ENCODE data around the gene PCP2. TPM values are rescaled to one million over a fixed set of nuclear protein-coding genes. Genes with fewer than 3 reads are reported as not detected.

PCP2 gene
- total and polyA plus RNA-seq, 2 of the 13 experiments (the other 11 are each of a cell fraction or from before 2014, with no cell fraction given), result 0.62 TPM; not detected in 1

- TF ChIP-seq SNAPC4 (CRISPR knock-in tag; IDR thresholded peaks at IDR 0.05) (no peak), ZNF383 (CRISPR knock-in tag; IDR thresholded peaks at IDR 0.05; ENCODE audit: borderline replicate concordance) (no peak), GRHL1 (CRISPR knock-in tag; conservative IDR thresholded peaks at IDR 0.05) (no peak), ZBTB34 (CRISPR knock-in tag; IDR thresholded peaks at IDR 0.05) (no peak), ZNF234 (CRISPR knock-in tag; conservative IDR thresholded peaks at IDR 0.05) (no peak), HDAC6 (IDR thresholded peaks at IDR 0.05; ENCODE audit: low read depth, low read length) (no peak), HBP1 (CRISPR knock-in tag; IDR thresholded peaks at IDR 0.05; ENCODE audit: low read depth) (no peak), POGZ (CRISPR knock-in tag; IDR thresholded peaks at IDR 0.05) (no peak), TBX2 (CRISPR knock-in tag; IDR thresholded peaks at IDR 0.05; ENCODE audit: borderline replicate concordance) (peak; percentile 73), ZNF557 (CRISPR knock-in tag; IDR thresholded peaks at IDR 0.05) (0 out of 2 replicates have a peak, but pooled peaks have one; percentile 47), IKZF4 (CRISPR knock-in tag; IDR thresholded peaks at IDR 0.05; ENCODE audit: borderline replicate concordance, low read depth, not compliant biosample characterization) (peak; percentile 57), ETS1 (CRISPR knock-in tag; IDR thresholded peaks at IDR 0.05) (0 out of 2 replicates have a peak, but pooled peaks have one; percentile 54), KDM5A (IDR thresholded peaks at IDR 0.05; ENCODE audit: borderline replicate concordance, low read length) (no peak; the same call in 1 of the 2 replicates), ZBTB49 (CRISPR knock-in tag; IDR thresholded peaks at IDR 0.05; ENCODE audit: borderline replicate concordance) (no peak), ARNT (IDR thresholded peaks at IDR 0.05) (no peak)
Observed at GRCh38 chr19:7636691-7637373, 3.3 kb upstream of the PCP2 start, which contains the start of gene STXBP2 (continued).
